Gastrocnemius medialis (tissue), 4 donors: ENCODE data around the gene SASH3. TPM values are rescaled to one million over a fixed set of nuclear protein-coding genes. Genes with fewer than 3 reads are reported as not detected.
A peak's percentile ranks its signal among the peaks of the same experiment; 100 is the strongest.

Experiments used
- ATAC-seq, 2 donors: fragments of 150-250 bp; one replicate each; pipeline ENCODE4 v1.9.1; 2016
- DNase-seq, 2 donors: peaks; one replicate each; pipeline ENCODE4 v3.0.0-alpha.2; 2019
- H3K27ac ChIP-seq, 4 donors: fragments of 200-600 bp; sonication (generic); 1 replicate in 1 of 4; 2 replicates in 3 of 4; pipeline ENCODE4 v1.5.1; 2016 to 2018; ENCODE audit warnings: mild to moderate bottlenecking in 2 of 4, moderate library complexity in 1 of 4
- H3K27me3 ChIP-seq, 3 donors: fragments of 200-600 bp; sonication (generic) in 2 of 3; 1 replicate in 1 of 3; 2 replicates in 2 of 3; pipeline versions ENCODE4 v1.5.1 to v1.6.0; 2016 to 2019; ENCODE audit warnings: mild to moderate bottlenecking in 1 of 3, moderate library complexity in 1 of 3
- H3K36me3 ChIP-seq, 2 donors: fragments of 200-600 bp; sonication (generic) in 1 of 2; one replicate each; pipeline ENCODE4 v1.5.1; 2017 to 2018
- H3K4me1 ChIP-seq, 2 donors: fragments of 200-600 bp; sonication (generic) in 1 of 2; one replicate each; pipeline ENCODE4 v1.5.1; 2016 to 2017; ENCODE audit warnings: mild to moderate bottlenecking in 2 of 2
- H3K4me3 ChIP-seq, 4 donors: fragments of 200-600 bp; sonication (generic) in 3 of 4; 1 replicate in 1 of 4; 2 replicates in 3 of 4; pipeline ENCODE4 v1.5.1; 2016 to 2019; ENCODE audit warnings: mild to moderate bottlenecking in 2 of 4
- H3K9me3 ChIP-seq, 3 donors: fragments of 200-600 bp; sonication (generic) in 2 of 3; 1 replicate in 1 of 3; 2 replicates in 2 of 3; pipeline ENCODE4 v1.5.1; 2016 to 2019
- CTCF ChIP-seq, 5 experiments: fragments of 450-650 bp in 3 of 5; fragments of 200-600 bp in 2 of 5; sonication (generic) in 2 of 5; IDR thresholded peaks in 4 of 5; conservative IDR thresholded peaks in 1 of 5; 1 replicate in 4 of 5; 2 replicates in 1 of 5; pipeline ENCODE4 v1.5.1; 2016 to 2019; ENCODE audit warnings: antibody characterized with exemption in 5 of 5, mild to moderate bottlenecking in 3 of 5, moderate library complexity in 3 of 5
- POLR2A ChIP-seq, 2 donors: fragments of 450-650 bp; IDR thresholded peaks; one replicate each; pipeline ENCODE4 v1.6.1; 2017; ENCODE audit warnings: antibody characterized with exemption in 2 of 2, mild to moderate bottlenecking in 2 of 2, moderate library complexity in 2 of 2
- in situ Hi-C, 4 donors: fragments of 200-750 bp; cut with MboI; loops; one replicate each; pipeline versions ENCODE4 v1.15.0 to v1.8.0; 2017; ENCODE audit warnings: low sequenced_read_pairs in 4 of 4
- intact Hi-C: fragments of 100-400 bp; cut with DNase I; formaldehyde crosslinking; loops from one replicate; pipeline ENCODE4 v1.15.1; 2023; ENCODE audit warnings: low total_unique reads
- total RNA-seq, 4 donors: library from RNA; depleted of rRNA; stranded (reverse); fragments of >200 nt; gene quantifications; one replicate each; pipeline versions ENCODE4 v1.1.0 to v1.2.3, GENCODE V29; 2016

Gene SASH3
- total RNA-seq, 4 donors from 2014 or later, result 1.3 to 2.2 (median 1.7) TPM

- TF ChIP-seq CTCF (IDR thresholded peaks at IDR 0.05 in 4 of 5, conservative IDR thresholded peaks at IDR 0.05 in 1 of 5) (no peak), POLR2A (IDR thresholded peaks at IDR 0.05) (no peak)
- no peak for ATAC-seq
- intact Hi-C loops (no loop called here), in situ Hi-C loops (no loop called here)
- Histone ChIP-seq H3K36me3 (no peaks in the 10 kb centered on the region), H3K4me3 (no peak overlapping the region), H3K27ac (no peak overlapping the region), H3K27me3 (no peaks in the 10 kb centered on the region), H3K4me1 (no peaks in the 10 kb centered on the region), H3K9me3 (no peaks in the 10 kb centered on the region)
- DNase-seq, result no peak
Observed at GRCh38 chrX:129736491-129736890, 43.3 kb upstream of the SASH3 start.

- Histone ChIP-seq H3K36me3 (no peaks in the 10 kb centered on the region), H3K4me1 (no peaks in the 10 kb centered on the region), H3K9me3 (no peaks in the 10 kb centered on the region), H3K4me3 (no peak overlapping the region), H3K27me3 (no peaks in the 10 kb centered on the region), H3K27ac (peak overlapping the region in 1 of 4 donors; percentile 45)
- in situ Hi-C loops, result no loop called here
- peak; percentile 49 to 63 for ATAC-seq
- TF ChIP-seq CTCF (IDR thresholded peaks at IDR 0.05 in 4 of 5, conservative IDR thresholded peaks at IDR 0.05 in 1 of 5) (no peak), POLR2A (IDR thresholded peaks at IDR 0.05) (no peak)
- DNase-seq, result peak in 1 of 2 donors; percentile 8
- intact Hi-C loops, result no loop called here
Observed at GRCh38 chrX:129737916-129738315, 41.8 kb upstream of the SASH3 start.

GRCh38 chrX:129738466-129739308 is 41.1 kb upstream of the SASH3 start, which contains the start of gene XPNPEP2:
XPNPEP2 (plus strand) TSS chrX:129738979; CDS start chrX:129739214, 235 bp downstream.
- TF ChIP-seq POLR2A (IDR thresholded peaks at IDR 0.05), result no peak
- no peak for TF ChIP-seq CTCF (IDR thresholded peaks at IDR 0.05 in 4 of 5, conservative IDR thresholded peaks at IDR 0.05 in 1 of 5)
- Histone ChIP-seq H3K9me3 (no peaks in the 10 kb centered on the region), H3K27ac (peak within 1 kb of the TSS in 1 of 4 donors; percentile 45), H3K36me3 (no peaks in the 10 kb centered on the region), H3K4me1 (no peaks in the 10 kb centered on the region), H3K27me3 (no peaks in the 10 kb centered on the region), H3K4me3 (no peak within 1 kb of the TSS)
- ATAC-seq (no peak), DNase-seq (no peak)
- in situ Hi-C loops, result no loop called here
- intact Hi-C loops, result no loop called here

GRCh38 chrX:129739578-129739977 is 40.2 kb upstream of the SASH3 start:
- Histone ChIP-seq H3K27me3 (no peaks in the 10 kb centered on the region), H3K4me3 (no peak overlapping the region), H3K9me3 (no peaks in the 10 kb centered on the region), H3K36me3 (no peaks in the 10 kb centered on the region), H3K27ac (no peak overlapping the region), H3K4me1 (no peaks in the 10 kb centered on the region)
- DNase-seq, result no peak
- in situ Hi-C loops (no loop called here), intact Hi-C loops (no loop called here)
- no peak for ATAC-seq
- TF ChIP-seq POLR2A (IDR thresholded peaks at IDR 0.05) (no peak), CTCF (IDR thresholded peaks at IDR 0.05 in 4 of 5, conservative IDR thresholded peaks at IDR 0.05 in 1 of 5) (no peak)
